NB4 (cell line): Measurements from ENCODE around the gene NPAS3.

ENCODE experiments used
- CTCF ChIP-seq: IDR thresholded peaks from one replicate; pipeline ENCODE4 v1.5.1; 2012; ENCODE audit warnings: low read depth, low read length
- MAX ChIP-seq: IDR thresholded peaks from 2 replicates; pipeline ENCODE4 v1.6.1; 2011; ENCODE audit warnings: low read depth, low read length
- MYC ChIP-seq: IDR thresholded peaks from 2 replicates; pipeline ENCODE4 v1.6.1; 2011; ENCODE audit warnings: low read depth, low read length
- POLR2A ChIP-seq: IDR thresholded peaks from 2 replicates; pipeline ENCODE4 v1.6.1; 2011; ENCODE audit warnings: mild to moderate bottlenecking; ENCODE audit not compliant: insufficient read length; ENCODE audit errors: extremely low read depth

GRCh38 chr14:33165926-33166289, 227.2 kb downstream of the NPAS3 start:
- TF ChIP-seq MAX = no peak
- TF ChIP-seq CTCF = no peak
- TF ChIP-seq MYC = no peak
- TF ChIP-seq POLR2A = no peak
